Karpas-422 (cell line): ENCODE data around the gene TMEM87B. TPM values are rescaled to one million over a fixed set of nuclear protein-coding genes. Genes with fewer than 3 reads are reported as not detected.
"Not testable (repeated sequence)": the region's sequence is repeated elsewhere in the genome, so short reads cannot be mapped to it uniquely, and the experiment has no call there.

Experiments
- DNase-seq: peaks from one replicate; pipeline ENCODE4 v3.0.0-alpha.2; 2015
- H2AFZ ChIP-seq: fragments of 200-600 bp; sonication (generic); 2 replicates; pipeline ENCODE4 v1.6.1; 2014; ENCODE audit warnings: antibody characterized with exemption, low read length, mixed read lengths
- H3K27ac ChIP-seq: fragments of 200-600 bp; sonication (generic); 2 replicates; pipeline ENCODE4 v1.5.1; 2014; ENCODE audit warnings: mild to moderate bottlenecking, low read length, moderate library complexity
- H3K27me3 ChIP-seq: fragments of 200-600 bp; sonication (generic); 2 replicates; pipeline ENCODE4 v1.6.1; 2014; ENCODE audit warnings: low read length, mixed read lengths
- H3K36me3 ChIP-seq: fragments of 200-600 bp; sonication (generic); 2 replicates; pipeline ENCODE4 v1.6.1; 2014; ENCODE audit warnings: low read length, mixed read lengths; ENCODE audit not compliant: insufficient read depth
- H3K4me1 ChIP-seq: fragments of 200-600 bp; sonication (generic); 2 replicates; pipeline ENCODE4 v1.6.1; 2014; ENCODE audit warnings: mild to moderate bottlenecking, low read length, mixed read lengths
- H3K4me2 ChIP-seq: fragments of 200-600 bp; sonication (generic); 2 replicates; pipeline ENCODE4 v1.6.1; 2014; ENCODE audit warnings: low read length, low read depth, mild to moderate bottlenecking; ENCODE audit not compliant: poor library complexity, severe bottlenecking
- H3K4me3 ChIP-seq: fragments of 200-600 bp; sonication (generic); 2 replicates; pipeline ENCODE4 v1.5.1; 2014; ENCODE audit warnings: mild to moderate bottlenecking, antibody characterized with exemption, low read length, mixed read lengths
- H3K79me2 ChIP-seq: fragments of 200-600 bp; sonication (generic); 2 replicates; pipeline ENCODE4 v1.6.1; 2014; ENCODE audit warnings: mild to moderate bottlenecking, low read length, mixed read lengths
- H3K9ac ChIP-seq: fragments of 200-600 bp; sonication (generic); 2 replicates; pipeline ENCODE4 v1.6.0; 2014; ENCODE audit warnings: low read length
- H3K9me2 ChIP-seq: fragments of 200-600 bp; sonication (generic), shearing (Covaris generic); replicated peaks from 2 replicates; pipeline ENCODE4 v1.6.0; 2014; ENCODE audit warnings: mild to moderate bottlenecking, low read length, moderate library complexity; ENCODE audit not compliant: insufficient read depth
- H3K9me3 ChIP-seq: fragments of 300-700, 200-600 bp; sonication (generic); 2 replicates; pipeline ENCODE4 v1.6.1; 2014; ENCODE audit warnings: low read length, mixed read lengths
- H4K20me1 ChIP-seq: fragments of 200-600 bp; sonication (generic); 2 replicates; pipeline ENCODE4 v1.6.1; 2014; ENCODE audit warnings: mild to moderate bottlenecking, antibody characterized with exemption, low read length, low read depth; ENCODE audit not compliant: insufficient read depth
- total RNA-seq: library from RNA; depleted of rRNA; stranded (reverse); fragments of >200 nt; shearing (Covaris generic); gene quantifications from 2 replicates; pipeline ENCODE4 v1.2.3, GENCODE V29; 2014; ENCODE audit warnings: low replicate concordance

Gene TMEM87B
- total RNA-seq, 1 experiment from 2014 or later, result 25.5 TPM

DNA sequence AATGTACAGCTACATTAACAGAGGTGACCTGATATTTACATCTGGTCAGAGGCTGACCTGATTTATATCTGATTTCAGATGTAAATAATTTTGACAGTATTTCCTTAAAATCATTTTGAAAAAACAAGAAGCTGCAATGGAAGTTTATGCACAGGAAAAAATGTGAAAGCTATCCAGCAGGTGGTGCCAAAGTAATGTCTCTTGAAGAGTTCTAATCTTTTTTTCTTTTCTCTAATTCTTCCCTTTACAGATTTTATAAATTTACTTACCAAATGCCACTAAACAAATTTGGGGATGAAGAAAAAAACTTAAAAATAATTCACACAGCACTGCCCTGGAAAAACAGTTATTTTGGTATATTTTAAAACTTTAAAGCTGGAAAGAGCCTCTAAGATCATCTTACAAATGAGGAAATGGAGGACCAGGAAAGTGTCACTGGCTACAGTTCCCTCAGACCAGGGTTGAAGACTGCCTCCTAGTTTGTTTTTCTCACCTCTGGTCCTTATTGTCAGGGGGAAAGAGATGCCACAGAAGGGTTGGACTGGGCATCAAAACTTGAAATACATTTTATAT is 66.7 kb downstream of the TMEM87B start:
- H3K27ac ChIP-seq, result no peak overlapping the region
- H3K9me2 ChIP-seq, result no peaks in the 10 kb centered on the region
- H3K36me3 ChIP-seq, result peaks cover 16% of the 10 kb centered on the region
- no peak overlapping the region for H3K4me2 ChIP-seq
- no peaks in the 10 kb centered on the region for H3K79me2 ChIP-seq
- no peaks in the 10 kb centered on the region for H3K9me3 ChIP-seq
- no peak overlapping the region for H3K4me3 ChIP-seq
- no peaks in the 10 kb centered on the region for H4K20me1 ChIP-seq
- no peaks in the 10 kb centered on the region for H3K4me1 ChIP-seq
- no peak overlapping the region for H2AFZ ChIP-seq
- no peak overlapping the region for H3K9ac ChIP-seq
- no peaks in the 10 kb centered on the region for H3K27me3 ChIP-seq
- DNase-seq, result peak; percentile 71

- H2AFZ ChIP-seq, result no peak overlapping the region
Observed at GRCh38 chr2:112129060-112129459, 74.0 kb downstream of the TMEM87B start.

GRCh38 chr2:112133344-112133743 is 78.3 kb downstream of the TMEM87B start:
- Histone ChIP-seq H3K9me3 (no peaks in the 10 kb centered on the region), H3K9ac (no peak overlapping the region), H3K4me3 (no peak overlapping the region), H3K36me3 (no peaks in the 10 kb centered on the region), H3K4me1 (no peaks in the 10 kb centered on the region), H3K27me3 (no peaks in the 10 kb centered on the region), H4K20me1 (no peaks in the 10 kb centered on the region), H3K9me2 (no peaks in the 10 kb centered on the region), H3K79me2 (no peaks in the 10 kb centered on the region), H2AFZ (no peak overlapping the region), H3K27ac (no peak overlapping the region), H3K4me2 (no peak overlapping the region)
- DNase-seq, result no peak

More at GRCh38 chr2:112129060-112129459, 74.0 kb downstream of the TMEM87B start:
- H3K9ac ChIP-seq, result no peak overlapping the region
- H3K9me2 ChIP-seq, result no peaks in the 10 kb centered on the region
- no peak overlapping the region for H3K4me2 ChIP-seq
- no peak overlapping the region for H3K27ac ChIP-seq
- H3K27me3 ChIP-seq, result no peaks in the 10 kb centered on the region
- no peak overlapping the region for H3K4me3 ChIP-seq
- no peaks in the 10 kb centered on the region for H3K36me3 ChIP-seq
- no peak for DNase-seq
- H3K4me1 ChIP-seq, result no peaks in the 10 kb centered on the region
- no peaks in the 10 kb centered on the region for H3K79me2 ChIP-seq
- no peaks in the 10 kb centered on the region for H3K9me3 ChIP-seq
- H4K20me1 ChIP-seq, result no peaks in the 10 kb centered on the region

- Histone ChIP-seq H3K27me3 (no peaks in the 10 kb centered on the region), H3K4me1 (no peaks in the 10 kb centered on the region), H3K4me2 (no peak overlapping the region), H3K9ac (no peak overlapping the region), H3K79me2 (no peaks in the 10 kb centered on the region), H3K9me3 (no peaks in the 10 kb centered on the region), H3K4me3 (no peak overlapping the region), H3K27ac (no peak overlapping the region), H2AFZ (no peak overlapping the region), H3K36me3 (no peaks in the 10 kb centered on the region), H4K20me1 (no peaks in the 10 kb centered on the region), H3K9me2 (no peaks in the 10 kb centered on the region)
- DNase-seq, result no peak
Observed at GRCh38 chr2:112134120-112134519, 79.1 kb downstream of the TMEM87B start.

GRCh38 chr2:112136096-112136495 is 81.0 kb downstream of the TMEM87B start:
- no peaks in the 10 kb centered on the region for H3K36me3 ChIP-seq
- no peak overlapping the region for H3K9ac ChIP-seq
- H3K9me3 ChIP-seq, result no peaks in the 10 kb centered on the region
- no peaks in the 10 kb centered on the region for H3K79me2 ChIP-seq
- H3K4me3 ChIP-seq, result no peak overlapping the region
- no peak for DNase-seq
- H3K27ac ChIP-seq, result no peak overlapping the region
- H3K4me1 ChIP-seq, result no peaks in the 10 kb centered on the region
- no peaks in the 10 kb centered on the region for H3K27me3 ChIP-seq
- H3K4me2 ChIP-seq, result no peak overlapping the region
- H3K9me2 ChIP-seq, result no peaks in the 10 kb centered on the region
- H2AFZ ChIP-seq, result no peak overlapping the region
- no peaks in the 10 kb centered on the region for H4K20me1 ChIP-seq

DNA sequence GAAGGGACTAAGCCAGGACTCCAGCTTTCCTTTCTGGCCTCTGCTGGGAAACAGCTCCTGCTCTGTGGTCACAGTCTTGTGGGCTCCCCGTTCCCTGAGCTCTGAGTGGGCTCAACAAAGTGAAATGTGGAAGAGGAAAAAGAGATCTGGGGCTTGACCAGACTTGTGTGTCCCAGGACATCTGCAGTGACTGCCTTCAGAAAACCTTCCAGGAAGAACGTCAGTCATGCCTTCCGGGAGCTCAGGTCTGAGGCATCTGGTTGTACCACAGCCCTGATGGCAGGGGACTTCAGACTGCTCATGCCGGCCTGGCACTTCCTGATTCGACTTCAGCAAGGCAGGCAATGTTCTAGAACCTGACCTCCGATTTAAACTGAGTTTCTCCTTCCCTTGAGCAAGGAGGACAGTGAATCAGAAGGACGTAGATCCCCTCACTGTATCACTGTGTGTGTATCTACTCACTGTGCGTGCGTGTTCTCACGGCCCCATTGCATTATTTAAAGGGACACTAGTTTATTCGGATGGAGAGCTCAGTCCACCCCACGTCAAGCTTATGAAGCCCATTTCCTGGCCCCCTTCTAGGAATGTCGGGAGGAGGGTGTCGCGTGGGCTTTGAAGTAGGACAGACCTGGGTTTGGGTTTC is 82.6 kb downstream of the TMEM87B start:
- H3K9ac ChIP-seq, result no peak overlapping the region
- no peaks in the 10 kb centered on the region for H3K9me3 ChIP-seq
- H3K27ac ChIP-seq, result no peak overlapping the region
- no peaks in the 10 kb centered on the region for H3K4me1 ChIP-seq
- no peaks in the 10 kb centered on the region for H4K20me1 ChIP-seq
- no peak for DNase-seq
- no peaks in the 10 kb centered on the region for H3K9me2 ChIP-seq
- no peaks in the 10 kb centered on the region for H3K36me3 ChIP-seq
- no peak overlapping the region for H3K4me3 ChIP-seq
- no peak overlapping the region for H3K4me2 ChIP-seq
- no peak overlapping the region for H2AFZ ChIP-seq
- no peaks in the 10 kb centered on the region for H3K27me3 ChIP-seq
- no peaks in the 10 kb centered on the region for H3K79me2 ChIP-seq

DNA sequence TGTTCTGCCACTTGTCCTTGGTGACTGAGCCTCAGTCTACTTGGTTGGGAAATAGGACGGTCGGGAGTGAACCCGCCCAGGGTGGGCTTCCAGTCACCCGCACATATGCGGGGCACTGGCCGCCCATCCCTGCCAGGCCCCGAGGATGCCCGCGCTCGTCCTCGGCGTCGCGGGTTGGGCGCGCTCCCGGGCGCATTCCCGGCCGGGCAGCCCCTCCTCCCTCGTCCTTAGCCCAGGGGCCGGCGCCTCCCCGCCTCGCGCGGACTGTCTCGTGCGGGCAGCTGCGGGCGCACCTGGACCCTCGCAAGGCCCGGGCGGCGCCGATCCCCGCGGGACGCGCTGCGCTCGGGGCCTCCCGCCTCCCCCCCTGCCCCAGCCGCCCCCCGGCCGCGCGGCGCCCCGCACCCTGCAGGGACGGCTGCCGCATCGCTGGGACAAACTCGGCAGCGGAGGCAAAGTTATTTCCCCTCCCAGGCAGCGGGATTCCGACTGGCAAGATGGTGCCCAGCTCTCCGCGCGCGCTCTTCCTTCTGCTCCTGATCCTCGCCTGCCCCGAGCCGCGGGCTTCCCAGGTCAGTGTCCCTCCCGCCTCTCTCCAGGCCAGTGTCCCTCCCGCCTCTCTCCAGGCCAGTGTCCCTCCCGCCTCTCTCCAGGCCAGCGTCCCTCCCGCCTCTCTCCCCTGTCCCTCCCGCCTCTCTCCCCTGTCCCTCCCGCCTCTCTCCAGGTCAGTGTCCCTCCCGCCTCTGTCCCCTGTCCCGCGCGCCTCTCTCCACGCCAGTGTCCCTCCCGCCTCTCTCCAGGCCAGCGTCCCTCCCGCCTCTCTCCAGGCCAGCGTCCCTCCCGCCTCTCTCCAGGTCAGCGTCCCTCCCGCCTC is 83.3 kb downstream of the TMEM87B start, which contains the start of gene FBLN7:
FBLN7 (plus strand) TSS at position 227 of the 874 bp plus-strand sequence; CDS start at position 498, 271 bp downstream.
- no peak for DNase-seq
- no peak within 1 kb of the TSS for H2AFZ ChIP-seq
- no peak within 1 kb of the TSS for H3K27ac ChIP-seq
- H3K9me3 ChIP-seq, result no peaks in the 10 kb centered on the region
- no peaks in the 10 kb centered on the region for H3K36me3 ChIP-seq
- no peak within 1 kb of the TSS for H3K4me2 ChIP-seq
- H4K20me1 ChIP-seq, result no peaks in the 10 kb centered on the region
- no peaks in the 10 kb centered on the region for H3K27me3 ChIP-seq
- no peak within 1 kb of the TSS for H3K4me3 ChIP-seq
- H3K4me1 ChIP-seq, result no peaks in the 10 kb centered on the region
- H3K9ac ChIP-seq, result no peak within 1 kb of the TSS
- H3K9me2 ChIP-seq, result no peaks in the 10 kb centered on the region
- no peaks in the 10 kb centered on the region for H3K79me2 ChIP-seq

DNA sequence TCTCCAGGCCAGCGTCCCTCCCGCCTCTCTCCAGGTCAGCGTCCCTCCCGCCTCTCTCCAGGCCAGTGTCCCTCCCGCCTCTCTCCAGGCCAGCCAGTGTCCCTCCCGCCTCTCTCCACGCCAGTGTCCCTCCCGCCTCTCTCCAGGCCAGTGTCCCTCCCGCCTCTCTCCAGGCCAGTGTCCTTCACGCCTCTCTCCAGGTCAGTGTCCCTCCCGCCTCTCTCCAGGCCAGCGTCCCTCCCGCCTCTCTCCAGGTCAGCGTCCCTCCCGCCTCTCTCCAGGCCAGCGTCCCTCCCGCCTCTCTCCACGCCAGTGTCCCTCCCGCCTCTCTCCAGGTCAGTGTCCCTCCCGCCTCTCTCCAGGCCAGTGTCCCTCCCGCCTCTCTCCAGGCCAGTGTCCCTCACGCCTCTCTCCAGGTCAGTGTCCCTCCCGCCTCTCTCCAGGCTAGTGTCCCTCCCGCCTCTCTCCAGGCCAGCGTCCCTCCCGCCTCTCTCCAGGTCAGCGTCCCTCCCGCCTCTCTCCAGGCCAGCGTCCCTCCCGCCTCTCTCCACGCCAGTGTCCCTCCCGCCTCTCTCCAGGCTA is 84.1 kb downstream of the TMEM87B start:
- H4K20me1 ChIP-seq, H3K9me3 ChIP-seq, DNase-seq, H2AFZ ChIP-seq, H3K4me2 ChIP-seq, H3K27ac ChIP-seq, H3K4me1 ChIP-seq, H3K4me3 ChIP-seq, H3K9ac ChIP-seq, H3K36me3 ChIP-seq, H3K27me3 ChIP-seq, H3K79me2 ChIP-seq, H3K9me2 ChIP-seq: not testable (repeated sequence)
